ENCODE measurements around the gene CUL1. TPM values are rescaled to one million over a fixed set of nuclear protein-coding genes. Genes with fewer than 3 reads are reported as not detected.

The CUL1 gene
- total RNA-seq, 4 donors from 2014 or later = 73.1 to 87.1 (median 77.8) TPM

GRCh38 chr7:148772297-148773089 lies 73.8 kb downstream of the CUL1 start:
- Histone ChIP-seq H3K4me1 (no peaks in the 10 kb centered on the region), H3K27ac (replicated peaks in 1 of 4) (no peak overlapping the region), H3K9me3 (no peaks in the 10 kb centered on the region), H3K27me3 (no peaks in the 10 kb centered on the region), H3K4me3 (no peak overlapping the region), H3K36me3 (peaks cover 22 to 92% (median 74%) of the 10 kb centered on the region in 4 donors)
- 75% methylated on average over 8 of the region's 8 CpGs for WGBS
- intact Hi-C loops (cut with DNase I) = loop anchor here (10.0 kb wide), 1 partner anchor 198 kb away; no protein-coding TSS in a partner anchor
- DNase-seq (ENCODE audit: extremely low spot score) = no peak
- TF ChIP-seq CTCF (IDR thresholded peaks at IDR 0.05) = no peak
- no peak for TF ChIP-seq EP300 (IDR thresholded peaks at IDR 0.05)
- TF ChIP-seq POLR2A (IDR thresholded peaks at IDR 0.05; ENCODE audit: low read depth) = no peak
- no peak for TF ChIP-seq POLR2AphosphoS5 (IDR thresholded peaks at IDR 0.05)

- Histone ChIP-seq H3K4me1 (no peaks in the 10 kb centered on the region), H3K4me3 (no peak overlapping the region), H3K9me3 (no peaks in the 10 kb centered on the region), H3K27ac (replicated peaks in 1 of 4) (no peak overlapping the region), H3K27me3 (no peaks in the 10 kb centered on the region), H3K36me3 (peaks cover 13 to 88% (median 69%) of the 10 kb centered on the region in 4 donors)
- 85% methylated on average over 10 of the region's 10 CpGs for WGBS
- intact Hi-C loops (cut with DNase I) = loop anchor here (10.0 kb wide), 1 partner anchor 199 kb away; no protein-coding TSS in a partner anchor
- TF ChIP-seq EP300 (IDR thresholded peaks at IDR 0.05) (no peak), POLR2A (IDR thresholded peaks at IDR 0.05; ENCODE audit: low read depth) (no peak), CTCF (IDR thresholded peaks at IDR 0.05) (no peak), POLR2AphosphoS5 (IDR thresholded peaks at IDR 0.05) (no peak)
- no peak for DNase-seq (ENCODE audit: extremely low spot score)
Observed at GRCh38 chr7:148773334-148773733, 74.6 kb downstream of the CUL1 start.

- Histone ChIP-seq H3K4me1 (no peaks in the 10 kb centered on the region), H3K9me3 (no peaks in the 10 kb centered on the region), H3K27ac (replicated peaks in 1 of 4) (no peak overlapping the region), H3K36me3 (peaks cover 12 to 88% (median 63%) of the 10 kb centered on the region in 4 donors), H3K4me3 (no peak overlapping the region), H3K27me3 (no peaks in the 10 kb centered on the region)
- no peak for DNase-seq (ENCODE audit: extremely low spot score)
- 100% methylated on average over 1 of the region's 1 CpG for WGBS
- intact Hi-C loops (cut with DNase I) = loop anchor here (10.0 kb wide), 1 partner anchor 200 kb away; no protein-coding TSS in a partner anchor
- TF ChIP-seq EP300 (IDR thresholded peaks at IDR 0.05) (no peak), POLR2AphosphoS5 (IDR thresholded peaks at IDR 0.05) (no peak), POLR2A (IDR thresholded peaks at IDR 0.05; ENCODE audit: low read depth) (no peak), CTCF (IDR thresholded peaks at IDR 0.05) (no peak)
Observed at GRCh38 chr7:148774471-148774870, 75.8 kb downstream of the CUL1 start.

- TF ChIP-seq CTCF (IDR thresholded peaks at IDR 0.05) (no peak), POLR2AphosphoS5 (IDR thresholded peaks at IDR 0.05) (no peak), EP300 (IDR thresholded peaks at IDR 0.05) (no peak), POLR2A (IDR thresholded peaks at IDR 0.05; ENCODE audit: low read depth) (no peak)
- Histone ChIP-seq H3K27me3 (no peaks in the 10 kb centered on the region), H3K27ac (replicated peaks in 1 of 4) (no peak overlapping the region), H3K4me1 (no peaks in the 10 kb centered on the region), H3K9me3 (no peaks in the 10 kb centered on the region), H3K36me3 (peaks cover 51 to 95% (median 66%) of the 10 kb centered on the region in 4 donors), H3K4me3 (no peak overlapping the region)
- no peak for DNase-seq (ENCODE audit: extremely low spot score)
- intact Hi-C loops (cut with DNase I) = no loop called here
- 84% methylated on average over 41 of the region's 44 CpGs for WGBS
Observed at GRCh38 chr7:148782757-148783456, 84.2 kb downstream of the CUL1 start.

Measured in esophagus muscularis mucosa (tissue), 4 donors.